Left lung (tissue), 10 donors: Measurements from ENCODE around the gene SACS. TPM values are rescaled to one million over a fixed set of nuclear protein-coding genes. Genes with fewer than 3 reads are reported as not detected.

Source experiments
- ATAC-seq: fragments of 200-7000 bp; cut with Tn5 transposase; one replicate; pipeline ENCODE4 v1.9.1; 2020; ENCODE audit warnings: moderate library complexity
- DNase-seq, 4 donors: peaks; one replicate each; pipeline ENCODE4 v3.0.0-alpha.2; 2013 to 2020
- H3K27ac ChIP-seq, 2 donors: fragments of 200-600 bp; sonication (generic) in 1 of 2; one replicate each; pipeline versions ENCODE4 v1.5.0 to v1.8.0; 2020 to 2021
- H3K27me3 ChIP-seq, 2 donors: fragments of 200-600 bp; sonication (generic) in 1 of 2; one replicate each; pipeline versions ENCODE4 v1.5.0 to v1.8.0; 2020 to 2021
- H3K36me3 ChIP-seq, 2 donors: fragments of 200-600 bp; sonication (generic) in 1 of 2; one replicate each; pipeline versions ENCODE4 v1.5.0 to v1.8.0; 2020 to 2021
- H3K4me1 ChIP-seq, 2 donors: fragments of 200-600 bp; one replicate each; pipeline ENCODE4 v1.8.0; 2021
- H3K4me3 ChIP-seq, 2 donors: fragments of 200-600 bp; sonication (generic) in 1 of 2; one replicate each; pipeline versions ENCODE4 v1.5.0 to v1.8.0; 2020 to 2021; ENCODE audit warnings: mild to moderate bottlenecking in 1 of 2
- H3K9me3 ChIP-seq, 2 donors: fragments of 200-600 bp; sonication (generic) in 1 of 2; one replicate each; pipeline versions ENCODE4 v1.5.0 to v1.8.0; 2020 to 2021
- intact Hi-C, 2 donors: fragments of 100-400 bp; cut with DNase I; formaldehyde crosslinking; loops; one replicate each; pipeline versions ENCODE4 v1.11.2 to v1.14.2; 2022
- polyA plus RNA-seq, 6 donors: library from polyadenylated mRNA; unstranded; fragments of 120-200 nt; gene quantifications; one replicate each; pipeline ENCODE4 v1.2.1, GENCODE V29; 2013; ENCODE audit not compliant: insufficient read length in 6 of 6
- total RNA-seq, 2 donors: library from RNA; stranded (reverse); fragmentation: NEBNext Ultra II Directional; extraction: Animal tissue kit (Norgen Biotek cat#: 25700); gene quantifications; one replicate each; pipeline ENCODE4 v1.2.1, GENCODE V29; 2021
- TF ChIP-seq, protein P1 (sequence below), 2 donors: fragments of 200-600 bp; sonication (generic) in 1 of 2; IDR thresholded peaks; one replicate each; pipeline versions ENCODE4 v1.5.0 to v1.8.0; 2021; ENCODE audit warnings: antibody characterized with exemption in 2 of 2
- donor health status: DM: no; HTN: yes; CAD: no.
- donor health status: DM: no; HTN: no; CAD: no.

SACS gene
- total and polyA plus RNA-seq, 8 donors: 10.9 to 18.7 (median 15.9) TPM

- no peak for DNase-seq
- no peak overlapping the region for H3K4me3 ChIP-seq
- intact Hi-C loops: no loop called here
- H3K36me3 ChIP-seq: no peaks in the 10 kb centered on the region
- H3K27me3 ChIP-seq: no peaks in the 10 kb centered on the region
- H3K4me1 ChIP-seq: no peaks in the 10 kb centered on the region
- H3K9me3 ChIP-seq: no peaks in the 10 kb centered on the region
- no peak for ATAC-seq
- H3K27ac ChIP-seq: no peak overlapping the region
- TF ChIP-seq, protein P1, sequence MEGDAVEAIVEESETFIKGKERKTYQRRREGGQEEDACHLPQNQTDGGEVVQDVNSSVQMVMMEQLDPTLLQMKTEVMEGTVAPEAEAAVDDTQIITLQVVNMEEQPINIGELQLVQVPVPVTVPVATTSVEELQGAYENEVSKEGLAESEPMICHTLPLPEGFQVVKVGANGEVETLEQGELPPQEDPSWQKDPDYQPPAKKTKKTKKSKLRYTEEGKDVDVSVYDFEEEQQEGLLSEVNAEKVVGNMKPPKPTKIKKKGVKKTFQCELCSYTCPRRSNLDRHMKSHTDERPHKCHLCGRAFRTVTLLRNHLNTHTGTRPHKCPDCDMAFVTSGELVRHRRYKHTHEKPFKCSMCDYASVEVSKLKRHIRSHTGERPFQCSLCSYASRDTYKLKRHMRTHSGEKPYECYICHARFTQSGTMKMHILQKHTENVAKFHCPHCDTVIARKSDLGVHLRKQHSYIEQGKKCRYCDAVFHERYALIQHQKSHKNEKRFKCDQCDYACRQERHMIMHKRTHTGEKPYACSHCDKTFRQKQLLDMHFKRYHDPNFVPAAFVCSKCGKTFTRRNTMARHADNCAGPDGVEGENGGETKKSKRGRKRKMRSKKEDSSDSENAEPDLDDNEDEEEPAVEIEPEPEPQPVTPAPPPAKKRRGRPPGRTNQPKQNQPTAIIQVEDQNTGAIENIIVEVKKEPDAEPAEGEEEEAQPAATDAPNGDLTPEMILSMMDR (IDR thresholded peaks at IDR 0.05): no peak
These were observed 140.9 kb downstream of the SACS start for GRCh38 chr13:23292586-23292985.

DNA sequence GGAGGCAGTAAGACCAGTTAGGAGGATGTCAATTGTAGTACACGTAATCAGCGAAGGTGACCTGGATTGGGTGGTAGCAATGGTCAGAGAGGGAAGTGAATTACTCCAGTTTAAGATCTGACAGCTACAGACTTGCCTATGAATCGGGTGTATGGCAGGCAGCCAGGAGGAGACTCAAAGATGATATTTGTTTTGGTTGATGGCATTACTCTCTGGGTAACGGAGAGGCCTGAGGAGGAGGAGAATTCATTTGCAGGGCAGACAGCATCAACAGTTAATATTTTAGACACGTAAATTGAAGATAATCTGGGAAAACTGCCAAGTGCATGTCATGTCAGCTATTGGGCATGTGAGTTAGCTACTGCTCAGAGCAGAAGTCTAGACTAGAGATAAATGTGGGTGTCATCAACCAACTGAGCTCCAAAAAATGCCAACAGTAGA lies 143.6 kb downstream of the SACS start:
- ATAC-seq: no peak
- TF ChIP-seq, protein P1 (IDR thresholded peaks at IDR 0.05): no peak

GRCh38 chr13:23288995-23289394 lies 144.5 kb downstream of the SACS start:
- H3K4me3 ChIP-seq: no peak overlapping the region
- no peak overlapping the region for H3K27ac ChIP-seq
- ATAC-seq: no peak
- H3K4me1 ChIP-seq: no peaks in the 10 kb centered on the region
- DNase-seq: no peak
- H3K36me3 ChIP-seq: no peaks in the 10 kb centered on the region
- intact Hi-C loops: no loop called here
- TF ChIP-seq, protein P1 (IDR thresholded peaks at IDR 0.05): no peak
- no peaks in the 10 kb centered on the region for H3K9me3 ChIP-seq
- no peaks in the 10 kb centered on the region for H3K27me3 ChIP-seq

More for the DNA sequence above, 143.6 kb downstream of the SACS start:
- no peak for DNase-seq
- Histone ChIP-seq H3K4me1 (no peaks in the 10 kb centered on the region), H3K9me3 (no peaks in the 10 kb centered on the region), H3K4me3 (no peak overlapping the region), H3K36me3 (no peaks in the 10 kb centered on the region), H3K27me3 (no peaks in the 10 kb centered on the region), H3K27ac (no peak overlapping the region)
- intact Hi-C loops: no loop called here

GRCh38 chr13:23288564-23288963 lies 144.9 kb downstream of the SACS start:
- TF ChIP-seq, protein P1 (IDR thresholded peaks at IDR 0.05): no peak
- Histone ChIP-seq H3K4me3 (no peak overlapping the region), H3K27ac (no peak overlapping the region), H3K9me3 (no peaks in the 10 kb centered on the region), H3K27me3 (no peaks in the 10 kb centered on the region), H3K4me1 (no peaks in the 10 kb centered on the region), H3K36me3 (no peaks in the 10 kb centered on the region)
- ATAC-seq (no peak), DNase-seq (peak in 1 of 4 donors; percentile 2)
- intact Hi-C loops: no loop called here

DNA sequence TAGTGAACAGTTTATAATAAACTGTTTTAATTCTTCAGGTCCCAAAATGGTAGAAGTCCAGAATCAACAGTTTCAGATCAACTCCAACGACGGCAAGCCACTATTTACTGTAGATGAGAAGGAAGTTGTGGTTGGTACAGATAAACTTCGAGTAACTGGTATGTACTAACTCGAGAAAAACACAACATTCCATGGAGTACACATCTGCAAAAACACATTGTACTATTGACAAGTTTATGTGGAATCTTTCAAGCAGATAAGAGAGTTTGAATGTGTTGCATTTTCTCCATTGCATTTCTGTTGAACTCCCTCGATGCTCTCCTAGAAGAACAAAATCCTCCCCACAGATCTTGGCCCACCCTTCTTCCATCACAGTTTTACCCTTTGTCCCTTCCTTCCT lies 154.2 kb downstream of the SACS start:
- Histone ChIP-seq H3K27me3 (no peaks in the 10 kb centered on the region), H3K27ac (no peak overlapping the region), H3K4me3 (no peak overlapping the region), H3K36me3 (no peaks in the 10 kb centered on the region), H3K9me3 (no peaks in the 10 kb centered on the region), H3K4me1 (no peaks in the 10 kb centered on the region)
- ATAC-seq (no peak), DNase-seq (no peak)
- TF ChIP-seq, protein P1 (IDR thresholded peaks at IDR 0.05): no peak
- intact Hi-C loops: no loop called here

Other genes with a start within 250 kb of the SACS start
- gene TNFRSF19, start 136.7 kb upstream of the SACS start, total RNA-seq: 10 to 100 TPM; 28.1 to 52.1 TPM
- gene TNFRSF19, start 136.7 kb upstream of the SACS start, polyA plus RNA-seq: 10 to 100 TPM; 82.7 to 97.1 (median 92.0) TPM